HG03354 (cell line): ENCODE data around the gene FLCN.

Experiments
- ATAC-seq: cut with Tn5 transposase; IDR thresholded peaks from one replicate; pipeline ENCODE4 v1.9.1; 2021; ENCODE audit warnings: mild to moderate bottlenecking; ENCODE audit not compliant: unreplicated experiment, poor library complexity, severe bottlenecking

FLCN gene

GRCh38 chr17:17172001-17172939 lies 64.7 kb downstream of the FLCN start:
- ATAC-seq, result no peak

- no peak for ATAC-seq
Measured at GRCh38 chr17:17171186-17171585, 65.8 kb downstream of the FLCN start.

GRCh38 chr17:17170346-17170985 lies 66.5 kb downstream of the FLCN start:
- ATAC-seq, result no peak

GRCh38 chr17:17169396-17169795 lies 67.6 kb downstream of the FLCN start:
- ATAC-seq, result no peak

GRCh38 chr17:17168401-17168800 lies 68.6 kb downstream of the FLCN start:
- no peak for ATAC-seq

- no peak for ATAC-seq
Measured at GRCh38 chr17:17167986-17168385, 69.0 kb downstream of the FLCN start.

GRCh38 chr17:17167356-17167755 lies 69.6 kb downstream of the FLCN start:
- no peak for ATAC-seq

- ATAC-seq, result no peak
Measured at GRCh38 chr17:17166446-17166845, 70.5 kb downstream of the FLCN start.

- ATAC-seq, result no peak
Measured at GRCh38 chr17:17165666-17166308, 71.2 kb downstream of the FLCN start.

GRCh38 chr17:17164676-17165075 lies 72.3 kb downstream of the FLCN start:
- ATAC-seq, result no peak

- ATAC-seq, result no peak
Measured at GRCh38 chr17:17164156-17164555, 72.8 kb downstream of the FLCN start.
